Neural progenitor cell (in vitro differentiated cells): Measurements from ENCODE around the gene SLC6A18.

Experiments
- CTCF ChIP-seq: fragments of 200-600 bp; sonication (generic); IDR thresholded peaks from 2 replicates; pipeline ENCODE4 v1.5.1; 2017; ENCODE audit warnings: antibody characterized with exemption, mild to moderate bottlenecking
- EZH2phosphoT487 ChIP-seq: fragments of 200-600 bp; sonication (generic); IDR thresholded peaks from 2 replicates; pipeline ENCODE4 v1.6.1; 2017; ENCODE audit warnings: antibody characterized with exemption

DNA sequence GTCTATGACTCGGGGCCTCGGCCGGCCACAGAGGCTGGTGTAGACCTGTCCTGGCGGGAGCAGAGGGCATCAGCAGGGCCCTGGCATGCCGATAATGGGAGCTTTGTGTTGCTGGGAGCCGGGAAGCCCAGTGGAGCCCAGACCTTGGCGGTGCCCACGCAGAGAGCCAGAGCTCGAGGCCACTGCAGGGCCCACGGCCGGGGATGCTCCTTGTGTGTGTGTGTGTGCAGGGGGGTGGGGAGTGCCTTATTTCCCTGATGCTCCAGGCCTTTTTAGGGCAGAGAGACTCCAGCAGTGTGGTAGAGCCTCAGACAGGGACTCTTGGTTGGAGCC is 5.4 kb upstream of the SLC6A18 start:
- TF ChIP-seq EZH2phosphoT487 (no peak), CTCF (no peak)
